Endometrial microvascular endothelial cells (primary cell): ENCODE data around the gene TRIM59. TPM values are rescaled to one million over a fixed set of nuclear protein-coding genes. Genes with fewer than 3 reads are reported as not detected.

ENCODE experiments used
- in situ Hi-C: cut with HindIII; loops from 2 replicates; pipeline ENCODE4 v1.10.0; 2017; ENCODE audit warnings: low sequenced_read_pairs, low pct_unique_long_range_greater_than_20kb; ENCODE audit errors: inconsistent ontology term
- total RNA-seq: library from RNA; depleted of rRNA; stranded (reverse); fragments of >200 nt; gene quantifications from one replicate; pipeline ENCODE4 v1.2.3, GENCODE V29; 2015; ENCODE audit errors: inconsistent ontology term

TRIM59 gene
- total RNA-seq, 1 donor from 2014 or later, result 34.8 TPM

DNA sequence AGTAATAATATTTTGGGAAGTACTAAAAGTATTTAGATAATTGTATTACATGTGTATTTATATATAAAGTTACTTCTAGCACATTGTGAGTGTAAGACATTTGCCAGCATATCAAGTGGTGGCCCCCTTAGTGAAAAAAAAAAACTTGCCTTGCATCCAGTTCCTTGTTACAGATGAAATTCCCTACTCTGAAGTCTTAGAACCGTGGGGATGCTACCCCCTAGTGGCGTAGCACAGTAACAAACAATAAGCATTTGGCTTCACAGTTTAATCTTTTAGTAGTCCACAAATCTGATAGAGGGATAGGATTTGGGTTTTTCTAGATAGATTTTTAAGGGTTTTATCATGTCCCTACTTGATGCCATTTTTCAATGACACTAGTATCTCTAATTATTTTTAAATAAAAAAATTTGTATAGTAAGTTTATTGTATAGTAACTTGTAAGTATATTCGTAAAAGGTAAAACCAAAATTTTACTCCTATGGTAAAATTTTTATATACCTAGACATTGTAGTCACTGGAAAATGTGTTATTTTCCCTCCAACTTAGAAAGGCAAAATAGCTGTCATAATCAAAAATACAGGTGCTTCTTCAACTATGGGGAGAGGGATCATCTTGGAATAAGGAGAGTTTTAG, 35.9 kb downstream of the TRIM59 start:
- in situ Hi-C loops, result no loop called here

DNA sequence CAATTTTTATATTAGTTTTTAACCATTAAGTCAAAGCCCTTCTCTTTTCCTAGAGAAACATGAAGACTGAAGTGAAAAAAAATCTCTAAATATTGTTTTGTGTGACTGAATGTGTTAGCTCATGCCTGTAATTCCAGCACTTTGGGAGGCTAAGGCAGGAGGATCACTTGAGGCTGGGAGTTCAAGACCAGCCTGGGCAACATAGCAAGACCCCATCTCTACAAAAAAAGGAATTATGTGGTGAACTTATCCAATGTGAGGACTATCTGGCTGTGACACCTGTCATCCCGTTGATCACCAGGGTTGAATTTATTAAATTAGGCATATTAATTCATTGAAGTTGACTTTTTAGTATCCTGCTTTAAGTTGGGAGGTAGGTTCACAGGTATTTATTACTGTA, 37.1 kb downstream of the TRIM59 start:
- in situ Hi-C loops, result no loop called here

DNA sequence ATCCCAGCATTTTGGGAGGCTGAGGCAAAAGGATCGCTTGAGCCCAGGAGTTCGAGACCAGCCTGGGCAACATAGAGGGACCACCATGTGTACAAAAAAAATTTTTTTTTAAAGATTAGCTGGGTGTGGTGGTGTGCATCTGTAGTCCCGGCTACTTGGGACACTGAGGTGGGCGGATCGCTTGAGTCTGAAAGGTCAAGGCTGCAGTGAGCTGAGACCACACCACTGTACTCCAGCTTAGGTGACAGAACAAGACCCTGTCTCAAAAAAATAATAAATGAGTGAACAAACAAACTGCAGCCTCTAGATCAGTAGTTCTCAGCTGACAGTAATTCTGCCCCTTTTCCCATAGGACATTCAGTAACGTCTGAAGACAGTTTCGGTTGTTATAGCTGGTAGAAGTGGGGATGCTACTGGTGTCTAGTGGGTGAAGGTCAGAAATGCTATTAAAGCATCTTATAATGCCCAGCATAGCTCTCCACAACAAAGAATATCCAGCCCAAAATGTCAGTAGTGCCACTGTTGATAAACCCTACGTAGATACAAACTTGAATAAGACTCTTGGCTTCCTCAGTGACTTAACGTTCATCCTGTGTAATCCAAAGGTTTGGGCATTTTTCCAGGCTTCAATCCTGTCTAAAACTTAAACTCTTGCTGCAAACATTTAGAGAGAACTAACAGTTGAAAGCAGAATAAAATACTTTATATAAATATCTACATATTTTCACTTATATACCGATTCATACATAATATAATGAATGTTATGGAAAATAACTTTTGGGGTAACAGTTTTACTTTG, 39.6 kb downstream of the TRIM59 start:
- in situ Hi-C loops, result no loop called here

DNA sequence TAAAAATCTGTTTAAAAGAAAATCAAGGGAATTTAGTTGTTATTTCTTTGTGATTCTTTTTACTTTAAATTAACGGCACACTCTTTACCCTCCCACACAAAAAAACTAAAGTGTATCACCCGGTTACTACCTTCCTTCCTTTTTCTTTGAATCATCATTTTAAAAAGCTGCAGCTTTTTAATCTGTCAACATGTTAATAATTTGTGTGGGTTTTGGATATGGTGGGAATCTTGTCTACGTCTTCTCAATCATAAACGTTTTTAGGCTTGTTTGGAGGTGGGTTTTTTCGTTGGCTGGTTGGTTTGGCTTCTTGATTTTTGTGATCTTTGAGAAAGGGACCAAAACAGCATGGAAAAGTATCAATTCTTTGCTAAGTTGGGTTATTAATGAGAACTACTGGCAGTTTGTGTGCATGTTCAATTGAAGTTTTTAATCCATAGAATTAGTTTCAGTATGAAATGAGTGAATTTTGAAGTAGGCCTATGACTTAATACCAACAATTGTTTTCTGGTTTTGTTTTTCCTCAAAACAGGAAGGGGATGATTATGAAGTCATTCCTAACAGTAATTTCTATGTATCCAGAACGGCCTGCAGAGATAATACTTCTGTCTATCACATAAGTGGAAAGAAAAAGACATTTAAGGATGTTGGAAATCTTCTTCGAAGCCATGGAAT, 45.7 kb downstream of the TRIM59 start:
- in situ Hi-C loops, result no loop called here

DNA sequence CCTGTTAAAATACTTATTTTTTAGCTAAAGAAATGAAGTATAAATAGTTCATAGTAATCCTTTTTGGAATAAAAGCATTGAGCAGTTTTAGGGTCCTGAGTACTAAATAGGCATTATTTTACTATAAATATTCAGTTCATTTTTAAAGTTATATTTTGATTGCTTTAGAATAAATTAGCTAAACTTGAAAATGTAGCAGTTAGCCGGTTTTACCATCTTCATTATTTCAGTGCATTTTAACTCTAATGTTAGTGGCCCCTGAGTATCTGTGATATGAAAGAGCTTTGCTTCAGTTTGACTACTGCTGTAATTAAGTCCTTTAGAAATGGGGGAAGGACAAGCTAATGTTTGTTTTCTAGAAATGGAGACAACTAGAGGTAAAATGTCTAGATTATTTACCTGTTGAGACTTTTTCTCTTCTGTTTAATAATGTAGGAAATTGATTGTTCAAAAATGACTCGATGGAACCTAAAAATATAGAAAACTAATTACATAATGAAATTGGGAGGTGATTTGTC, 46.5 kb downstream of the TRIM59 start:
- in situ Hi-C loops, result no loop called here

DNA sequence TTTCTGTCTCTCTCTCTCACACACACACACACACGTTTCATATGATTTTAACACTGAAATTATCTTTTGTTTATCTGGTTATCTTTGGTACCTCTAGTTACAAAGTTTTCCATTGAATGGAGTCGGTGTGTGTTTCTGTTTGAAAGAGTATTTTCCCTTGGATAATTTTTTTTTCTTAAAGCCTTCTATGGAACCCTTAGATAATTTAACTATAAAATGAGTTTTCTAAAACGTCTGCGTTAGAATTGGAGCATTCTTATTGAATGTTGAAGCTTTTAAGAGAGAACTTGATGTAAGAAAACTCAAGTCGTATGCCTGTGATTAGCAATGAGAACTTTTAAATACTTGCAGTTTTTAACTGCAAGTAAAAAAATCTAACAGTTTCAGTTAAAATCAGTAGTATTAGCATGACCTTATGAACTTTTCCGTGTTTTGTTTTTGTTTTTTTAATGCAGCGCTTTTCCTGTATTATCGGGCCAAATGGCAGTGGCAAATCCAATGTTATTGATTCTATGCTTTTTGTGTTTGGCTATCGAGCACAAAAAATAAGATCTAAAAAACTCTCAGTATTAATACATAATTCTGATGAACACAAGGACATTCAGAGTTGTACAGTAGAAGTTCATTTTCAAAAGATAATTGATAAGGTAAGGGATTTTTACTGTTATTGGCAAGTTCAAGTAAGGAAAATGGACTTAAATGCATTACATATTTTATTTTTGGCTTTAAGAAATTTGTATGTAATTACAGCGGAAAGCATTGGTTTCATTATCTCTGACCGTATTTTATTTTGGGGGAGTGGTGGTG, 47.2 kb downstream of the TRIM59 start:
- in situ Hi-C loops, result no loop called here

DNA sequence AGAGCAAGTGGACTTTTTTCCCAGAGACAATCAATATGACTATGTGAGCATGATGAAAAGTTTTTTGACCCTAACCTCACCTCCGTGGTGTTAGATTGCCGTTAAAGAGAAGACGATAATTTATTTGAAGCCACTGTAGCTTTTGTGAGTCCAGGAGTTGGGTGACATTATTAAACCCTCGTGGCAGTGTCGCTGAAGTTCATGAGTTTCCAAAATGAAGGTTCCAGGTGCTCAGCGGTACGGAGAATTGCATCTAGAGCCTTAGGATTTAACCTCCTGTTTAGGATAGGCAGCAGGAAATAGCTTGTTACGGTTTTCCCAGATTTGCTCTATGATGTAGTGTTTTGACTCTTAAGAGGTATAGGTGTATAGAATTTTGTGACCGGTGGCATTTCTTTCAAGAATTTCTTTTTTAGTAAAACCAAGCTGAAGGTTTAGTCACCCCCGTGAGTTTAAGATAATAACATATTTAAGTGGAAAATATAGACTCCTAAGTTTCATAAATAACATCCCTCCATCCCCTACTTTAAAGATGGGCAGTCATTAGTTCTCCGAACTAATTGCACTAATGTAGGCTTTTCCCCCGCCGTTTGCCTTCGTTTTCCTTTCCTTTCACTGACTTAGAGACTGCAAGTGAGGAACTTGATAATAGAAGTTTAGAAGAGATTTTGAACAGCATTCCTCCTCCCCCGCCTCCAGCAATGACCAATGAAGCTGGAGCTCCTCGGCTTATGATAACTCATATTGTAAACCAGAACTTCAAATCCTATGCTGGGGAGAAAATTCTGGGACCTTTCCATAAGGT, 48.1 kb downstream of the TRIM59 start:
- in situ Hi-C loops, result no loop called here

DNA sequence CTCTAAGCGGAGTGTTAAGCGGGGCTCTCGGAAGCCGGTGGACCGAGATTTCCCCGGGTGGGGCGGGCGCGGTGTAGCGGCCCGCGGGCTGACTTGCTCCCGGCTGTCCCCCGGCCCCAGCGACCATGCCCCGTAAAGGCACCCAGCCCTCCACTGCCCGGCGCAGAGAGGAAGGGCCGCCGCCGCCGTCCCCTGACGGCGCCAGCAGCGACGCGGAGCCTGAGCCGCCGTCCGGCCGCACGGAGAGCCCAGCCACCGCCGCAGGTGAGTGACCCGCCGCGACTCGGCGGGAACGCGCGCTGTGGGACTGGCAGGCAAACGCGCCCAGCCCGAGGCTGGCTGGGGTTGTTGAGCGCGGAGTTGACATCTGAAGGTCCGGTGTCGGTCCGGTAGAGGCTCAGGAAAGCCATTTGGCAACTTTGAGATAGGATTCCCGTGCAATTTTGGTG, 48.9 kb downstream of the TRIM59 start:
- in situ Hi-C loops, result no loop called here

DNA sequence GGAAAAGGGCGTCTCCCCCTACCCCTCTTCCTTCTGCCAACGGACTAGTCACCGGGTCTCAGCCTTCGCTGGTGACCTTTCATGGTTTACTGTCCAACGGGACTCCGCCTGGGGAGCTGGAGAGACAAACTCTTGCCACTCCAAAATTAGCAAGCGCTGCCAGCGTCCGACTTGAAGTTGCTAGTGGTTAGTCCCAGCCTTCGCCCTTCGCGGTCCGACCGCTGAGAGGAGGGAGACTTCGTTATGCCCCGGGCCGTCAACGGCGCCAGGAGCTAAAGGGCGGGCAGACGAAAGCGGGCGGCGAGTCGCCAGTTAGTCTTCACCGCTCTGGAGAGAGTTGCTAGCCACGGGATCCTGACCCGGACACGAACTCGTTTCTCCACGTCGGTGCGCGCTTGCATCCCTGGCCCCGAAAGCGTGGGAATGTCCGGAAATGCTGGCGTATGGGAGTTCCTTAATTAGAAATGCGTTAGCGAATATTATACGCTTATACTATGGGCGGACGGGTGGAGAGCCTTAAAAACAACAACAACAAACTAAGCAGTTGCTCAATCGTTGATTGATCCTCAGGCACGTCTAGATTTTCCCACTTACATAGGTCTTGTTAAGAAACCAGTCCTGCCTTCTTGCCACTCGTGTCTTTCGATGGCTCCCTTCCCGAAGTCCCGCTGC, 49.4 kb downstream of the TRIM59 start:
- in situ Hi-C loops, result no loop called here

DNA sequence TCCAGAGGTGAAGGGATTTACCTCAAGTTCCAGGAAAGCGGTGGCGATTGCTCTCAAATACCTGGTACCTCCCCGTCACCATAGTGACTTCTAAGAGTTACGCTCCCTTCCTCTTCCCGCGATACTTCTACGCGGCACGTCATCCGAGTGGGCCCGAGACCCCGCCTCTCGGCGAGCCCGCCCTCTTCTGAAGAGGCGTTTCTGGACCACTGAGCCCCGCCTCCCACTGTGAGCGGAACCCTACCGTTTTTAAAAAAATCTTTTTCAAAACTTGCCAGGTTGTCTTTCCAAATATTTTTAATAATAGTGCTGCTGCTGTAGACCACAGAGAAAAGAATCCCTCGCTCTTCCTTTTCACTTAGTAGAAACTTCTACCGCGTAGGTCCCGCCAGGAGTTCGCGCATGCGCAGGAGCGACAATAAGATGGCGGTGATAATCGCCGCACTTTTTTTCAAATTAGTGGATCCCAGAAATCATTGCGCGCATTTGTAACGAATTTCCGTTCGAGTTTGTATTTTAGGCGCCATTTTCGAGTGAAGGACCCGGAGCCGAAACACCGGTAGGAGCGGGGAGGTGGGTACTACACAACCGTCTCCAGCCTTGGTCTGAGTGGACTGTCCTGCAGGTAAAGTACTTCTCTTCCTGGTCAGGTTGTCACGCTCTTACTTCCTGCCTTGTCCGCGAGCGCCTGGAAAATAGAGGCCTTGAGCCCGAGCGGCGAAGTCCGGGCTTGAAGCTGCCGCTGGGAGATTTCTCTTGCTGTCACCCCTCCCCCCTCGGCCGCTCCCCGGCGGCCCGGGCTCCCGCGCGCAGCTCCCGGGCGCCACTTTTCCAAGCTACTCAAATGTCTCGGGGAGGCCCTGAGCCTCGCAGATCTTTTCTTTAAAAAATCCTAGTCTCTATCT, 50.2 kb downstream of the TRIM59 start, which contains the start of the genes IFT80 and SMC4:
Gene IFT80 (minus strand): TSS at position 101 of the 905 bp plus-strand sequence. CDS start 14,625 bp downstream, outside the sequence.
Gene SMC4 (plus strand): TSS at position 526 of the 905 bp plus-strand sequence. CDS start 1,177 bp downstream, outside the sequence.
- in situ Hi-C loops, result no loop called here

DNA sequence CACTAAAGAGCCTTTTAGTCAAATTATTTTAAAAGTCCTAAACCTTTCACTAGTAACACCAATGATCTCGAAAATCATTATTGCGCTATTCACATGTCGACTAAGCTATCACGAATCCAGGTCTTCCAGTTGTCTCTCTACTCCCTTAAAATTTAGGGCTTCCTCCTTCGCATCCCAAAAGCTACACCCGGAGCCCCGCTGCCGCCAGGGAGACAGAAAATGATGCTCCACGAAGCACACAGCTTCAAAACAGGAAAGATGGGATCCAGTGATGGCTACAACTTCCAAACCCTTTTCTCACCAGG, 50.8 kb downstream of the TRIM59 start:
- in situ Hi-C loops, result no loop called here

DNA sequence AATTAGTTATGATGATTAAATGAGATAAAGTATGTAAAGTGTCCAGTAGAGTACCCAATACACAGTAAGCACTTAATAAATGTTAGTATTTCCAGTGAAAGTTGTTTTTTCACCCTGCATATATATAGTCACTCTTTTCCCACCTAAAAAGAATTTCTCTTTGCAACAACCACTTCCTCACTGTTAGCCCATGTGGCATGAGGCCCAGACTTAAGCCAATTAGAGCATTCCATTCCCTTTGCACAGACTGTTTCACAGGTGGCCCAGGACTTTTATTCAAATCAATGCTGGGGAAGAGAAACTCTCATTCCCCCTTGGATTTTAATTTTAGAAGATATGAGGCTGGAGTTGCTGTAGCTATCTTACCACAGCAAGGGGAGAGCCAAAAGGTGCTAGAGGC, 54.3 kb downstream of the TRIM59 start:
- in situ Hi-C loops, result no loop called here

DNA sequence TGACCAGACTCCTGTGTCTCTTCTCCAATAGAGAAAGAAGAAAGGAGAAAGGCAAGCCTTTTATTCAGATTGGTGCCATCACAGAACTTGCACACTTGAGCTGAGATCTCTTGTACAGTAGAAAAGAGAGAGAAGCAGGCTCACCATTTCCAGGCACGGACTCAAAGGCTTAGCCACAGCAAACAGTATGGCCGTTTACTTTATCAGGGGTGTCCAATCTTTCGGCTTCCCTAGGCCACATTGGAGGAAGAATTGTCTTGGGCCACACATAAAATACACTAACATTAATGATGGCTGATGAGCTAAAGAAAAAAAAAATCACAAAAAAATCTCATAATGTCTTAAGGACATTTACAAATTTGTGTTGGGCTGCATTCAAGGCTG, 55.6 kb downstream of the TRIM59 start:
- in situ Hi-C loops, result no loop called here

DNA sequence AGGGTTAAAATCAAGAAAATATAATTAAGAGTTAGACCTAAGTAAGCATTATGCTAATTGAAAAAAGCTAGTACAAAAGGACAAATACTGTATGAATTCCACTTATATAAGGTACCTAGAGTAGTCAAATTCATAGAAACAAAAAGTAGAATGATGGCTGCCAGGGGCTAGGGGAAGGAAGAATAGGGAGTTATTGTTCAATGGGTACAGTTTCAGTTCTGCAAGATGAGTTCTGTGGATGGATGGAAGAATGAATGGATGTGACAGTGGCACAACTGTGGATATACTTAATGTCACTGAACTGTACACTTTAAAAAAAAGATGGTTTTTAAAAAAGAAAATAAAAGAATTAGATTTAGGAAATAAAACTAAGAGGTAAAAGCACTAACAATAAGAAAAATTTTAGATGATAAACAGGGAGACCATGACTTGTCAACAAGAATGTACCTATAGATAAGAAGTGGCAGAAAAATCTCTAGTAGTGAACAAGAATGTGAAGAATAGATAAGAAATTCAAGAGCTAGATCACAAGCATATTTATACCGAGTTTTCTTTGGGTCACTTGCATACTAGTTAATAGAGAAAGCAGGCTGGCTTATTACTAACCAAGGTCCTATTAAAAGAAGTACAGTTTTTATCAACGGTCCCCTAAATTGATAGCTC, 56.1 kb downstream of the TRIM59 start:
- in situ Hi-C loops, result no loop called here

DNA sequence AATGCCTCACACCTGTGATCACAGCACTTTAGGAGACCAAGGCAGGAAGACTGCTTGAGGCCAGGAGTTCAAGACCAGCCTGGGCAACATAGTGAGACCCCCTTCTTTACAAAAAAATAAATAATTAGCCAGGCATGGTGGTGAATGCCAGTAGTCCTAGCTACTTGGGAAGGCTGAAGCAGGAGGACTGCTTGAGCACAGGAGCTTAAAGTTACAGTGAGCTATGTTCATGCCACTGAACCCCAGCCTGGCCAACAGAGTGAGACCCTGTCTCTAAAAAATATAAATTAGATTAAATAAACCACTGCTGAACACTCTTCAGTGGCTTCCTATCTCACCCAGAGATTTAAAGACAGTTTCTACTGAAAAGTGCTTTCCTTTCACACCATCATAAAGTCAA, 56.8 kb downstream of the TRIM59 start:
- in situ Hi-C loops, result no loop called here

DNA sequence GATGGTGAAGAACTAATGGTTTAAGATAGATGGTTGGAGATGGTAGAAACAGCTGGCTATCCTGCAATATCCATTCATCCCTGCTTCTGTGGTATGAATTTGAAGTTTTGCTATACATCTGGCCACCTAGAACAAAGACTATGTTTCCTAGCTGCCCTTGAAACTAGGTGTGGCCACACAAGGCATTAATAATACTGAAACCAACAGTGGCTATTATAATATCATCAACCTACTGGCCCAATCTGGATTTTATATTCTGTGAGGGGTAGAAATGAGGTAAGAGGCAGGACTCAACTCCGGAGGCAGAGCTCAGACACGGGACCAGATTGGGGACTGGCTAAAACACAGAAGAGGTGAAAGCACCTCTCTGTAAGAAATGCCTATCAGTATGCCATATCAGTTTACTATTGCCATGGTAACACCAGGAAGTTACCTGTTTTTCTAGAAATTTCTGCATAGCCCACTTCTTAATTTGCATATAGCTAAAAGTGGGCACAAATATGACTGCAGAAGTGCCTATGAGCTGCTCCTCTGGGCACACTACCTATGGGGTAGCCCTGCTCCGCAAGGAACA, 58.9 kb downstream of the TRIM59 start:
- in situ Hi-C loops, result no loop called here
